Measurements from ENCODE around the gene RBFOX2. TPM values are rescaled to one million over a fixed set of nuclear protein-coding genes. Genes with fewer than 3 reads are reported as not detected.

The RBFOX2 gene
- total RNA-seq, 2 donors from 2014 or later = 104 to 120 TPM

DNA sequence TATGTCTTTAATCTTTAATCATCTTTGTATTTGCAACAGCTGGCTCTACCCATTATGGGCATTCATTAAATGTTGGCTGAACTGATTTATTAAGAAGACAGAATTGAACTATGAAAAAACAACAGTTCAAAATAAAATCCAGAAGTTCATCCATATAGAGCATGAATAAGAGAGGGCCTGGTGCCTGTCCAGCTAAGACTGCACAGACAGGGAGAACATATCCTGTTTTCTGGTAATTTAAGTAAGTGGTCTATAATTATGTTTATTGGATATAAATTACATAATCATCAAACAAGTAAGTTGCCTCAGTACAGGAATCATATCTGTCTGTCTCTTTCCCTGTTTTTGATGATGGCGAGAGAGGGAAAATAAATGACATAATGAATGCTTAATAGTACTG is 137.2 kb downstream of the RBFOX2 start:
- Histone ChIP-seq H3K27me3 (ENCODE audit: control insufficient read depth, insufficient read depth, low read length, poor library complexity, severe bottlenecking) (no peaks in the 10 kb centered on the region), H3K36me3 (ENCODE audit: control insufficient read depth, insufficient read depth, low read length) (no peaks in the 10 kb centered on the region), H3K27ac (ENCODE audit: low read depth, low read length) (no peak overlapping the region), H3K9ac (ENCODE audit: extremely low read depth, low read length, poor library complexity, severe bottlenecking) (no peak overlapping the region), H3K9me3 (ENCODE audit: control insufficient read depth, low read length) (no peaks in the 10 kb centered on the region), H3K4me1 (ENCODE audit: control insufficient read depth, insufficient read depth, low read length) (peaks cover 14% of the 10 kb centered on the region), H3K4me3 (ENCODE audit: low read length) (no peak overlapping the region)
- Mint-ChIP-seq H3K36me3 (ENCODE audit: low read depth) (no peaks in the 10 kb centered on the region), H3K27ac (no peak overlapping the region), H3K4me1 (peaks cover 59% of the 10 kb centered on the region), H3K27me3 (ENCODE audit: insufficient read depth) (no peaks in the 10 kb centered on the region), H3K4me3 (no peak overlapping the region), H3K9me3 (no peaks in the 10 kb centered on the region)
- 88 to 100% methylated on average over 1 of the region's 1 CpG for WGBS, 2 experiments (ENCODE audit: insufficient coverage in 1 of 2, insufficient read length in 1 of 2)
- DNase-seq = no peak
- TF ChIP-seq, protein P1, sequence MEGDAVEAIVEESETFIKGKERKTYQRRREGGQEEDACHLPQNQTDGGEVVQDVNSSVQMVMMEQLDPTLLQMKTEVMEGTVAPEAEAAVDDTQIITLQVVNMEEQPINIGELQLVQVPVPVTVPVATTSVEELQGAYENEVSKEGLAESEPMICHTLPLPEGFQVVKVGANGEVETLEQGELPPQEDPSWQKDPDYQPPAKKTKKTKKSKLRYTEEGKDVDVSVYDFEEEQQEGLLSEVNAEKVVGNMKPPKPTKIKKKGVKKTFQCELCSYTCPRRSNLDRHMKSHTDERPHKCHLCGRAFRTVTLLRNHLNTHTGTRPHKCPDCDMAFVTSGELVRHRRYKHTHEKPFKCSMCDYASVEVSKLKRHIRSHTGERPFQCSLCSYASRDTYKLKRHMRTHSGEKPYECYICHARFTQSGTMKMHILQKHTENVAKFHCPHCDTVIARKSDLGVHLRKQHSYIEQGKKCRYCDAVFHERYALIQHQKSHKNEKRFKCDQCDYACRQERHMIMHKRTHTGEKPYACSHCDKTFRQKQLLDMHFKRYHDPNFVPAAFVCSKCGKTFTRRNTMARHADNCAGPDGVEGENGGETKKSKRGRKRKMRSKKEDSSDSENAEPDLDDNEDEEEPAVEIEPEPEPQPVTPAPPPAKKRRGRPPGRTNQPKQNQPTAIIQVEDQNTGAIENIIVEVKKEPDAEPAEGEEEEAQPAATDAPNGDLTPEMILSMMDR (conservative IDR thresholded peaks at IDR 0.05) = no peak

DNA sequence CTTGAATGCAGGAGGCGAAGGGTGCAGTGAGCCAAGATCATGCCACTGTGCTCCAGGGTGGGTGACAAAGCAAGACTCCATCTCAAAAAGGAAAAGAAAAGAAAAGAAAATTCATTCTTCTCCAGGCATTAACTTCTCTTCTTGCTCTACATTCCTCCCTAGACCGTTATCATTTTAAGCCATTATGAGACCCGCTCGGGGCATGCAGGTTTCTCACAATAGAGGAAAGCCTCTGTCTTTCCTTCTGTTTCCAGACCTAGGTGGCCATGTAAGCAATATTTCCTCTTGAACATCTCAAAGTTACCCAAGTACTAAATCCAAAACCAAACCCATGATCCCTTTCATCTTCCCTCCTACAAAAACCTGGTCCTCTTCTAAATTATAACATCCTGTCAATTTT is 139.6 kb downstream of the RBFOX2 start:
- peak overlapping the region; percentile 14 for H3K27ac Mint-ChIP-seq
- WGBS, 2 experiments (ENCODE audit: insufficient coverage in 1 of 2, insufficient read length in 1 of 2) = 79 to 92% methylated on average over 4 of the region's 4 CpGs

DNA sequence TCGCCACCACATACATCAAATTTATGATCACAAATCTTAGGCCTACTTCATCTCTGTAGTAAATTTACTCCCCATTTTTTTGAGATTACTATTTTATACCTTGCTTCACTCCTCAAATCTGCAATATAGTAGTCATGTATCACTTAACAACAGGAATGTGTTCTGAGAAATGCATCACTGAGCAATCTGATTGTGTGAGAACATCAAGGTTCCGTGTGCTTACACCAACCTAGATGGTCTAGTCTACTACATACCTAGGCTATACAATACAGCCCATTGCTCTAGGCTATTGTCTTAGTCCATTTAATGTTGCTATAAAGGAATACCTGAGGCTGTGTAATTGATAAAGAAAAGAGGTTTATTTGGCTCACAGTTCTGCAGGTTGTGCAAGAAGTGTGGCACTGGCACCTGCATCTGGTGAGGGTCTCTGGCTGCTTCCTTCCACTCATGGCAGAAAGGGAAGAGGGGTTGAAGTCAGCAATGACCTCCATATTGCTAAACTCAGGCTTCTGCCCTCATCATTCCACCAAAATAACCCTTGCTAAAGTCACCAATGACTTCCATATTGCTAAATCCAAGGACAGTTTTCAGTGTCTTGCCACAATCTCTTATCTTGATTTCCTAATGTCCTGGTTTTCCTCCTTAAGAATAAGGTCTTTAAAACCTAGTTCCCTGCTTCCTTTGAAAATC is 140.3 kb downstream of the RBFOX2 start:
- Mint-ChIP-seq H3K27me3 (ENCODE audit: insufficient read depth) (no peaks in the 10 kb centered on the region), H3K36me3 (ENCODE audit: low read depth) (no peaks in the 10 kb centered on the region), H3K27ac (peak overlapping the region; percentile 14), H3K9me3 (no peaks in the 10 kb centered on the region), H3K4me3 (no peak overlapping the region), H3K4me1 (peaks cover 44% of the 10 kb centered on the region)
- Histone ChIP-seq H3K4me1 (ENCODE audit: control insufficient read depth, insufficient read depth, low read length) (peaks cover 14% of the 10 kb centered on the region), H3K27ac (ENCODE audit: low read depth, low read length) (no peak overlapping the region), H3K27me3 (ENCODE audit: control insufficient read depth, insufficient read depth, low read length, poor library complexity, severe bottlenecking) (no peaks in the 10 kb centered on the region), H3K9me3 (ENCODE audit: control insufficient read depth, low read length) (no peaks in the 10 kb centered on the region), H3K9ac (ENCODE audit: extremely low read depth, low read length, poor library complexity, severe bottlenecking) (no peak overlapping the region), H3K4me3 (ENCODE audit: low read length) (no peak overlapping the region), H3K36me3 (ENCODE audit: control insufficient read depth, insufficient read depth, low read length) (no peaks in the 10 kb centered on the region)
- 78 to 83% methylated on average over 1 to 2 of the region's 2 CpGs for WGBS, 2 experiments (ENCODE audit: insufficient coverage in 1 of 2, insufficient read length in 1 of 2)
- TF ChIP-seq, protein P1 (conservative IDR thresholded peaks at IDR 0.05) = no peak
- DNase-seq = no peak

More for the DNA sequence above, 139.6 kb downstream of the RBFOX2 start:
- no peak for DNase-seq
- TF ChIP-seq, protein P1 (conservative IDR thresholded peaks at IDR 0.05) = no peak
- H3K27me3 Mint-ChIP-seq (ENCODE audit: insufficient read depth) = no peaks in the 10 kb centered on the region
- peaks cover 46% of the 10 kb centered on the region for H3K4me1 Mint-ChIP-seq
- no peaks in the 10 kb centered on the region for H3K36me3 Mint-ChIP-seq (ENCODE audit: low read depth)
- Histone ChIP-seq H3K27ac (ENCODE audit: low read depth, low read length) (no peak overlapping the region), H3K36me3 (ENCODE audit: control insufficient read depth, insufficient read depth, low read length) (no peaks in the 10 kb centered on the region), H3K9me3 (ENCODE audit: control insufficient read depth, low read length) (no peaks in the 10 kb centered on the region), H3K27me3 (ENCODE audit: control insufficient read depth, insufficient read depth, low read length, poor library complexity, severe bottlenecking) (no peaks in the 10 kb centered on the region), H3K4me3 (ENCODE audit: low read length) (peak overlapping the region; percentile 25), H3K4me1 (ENCODE audit: control insufficient read depth, insufficient read depth, low read length) (peaks cover 12% of the 10 kb centered on the region), H3K9ac (ENCODE audit: extremely low read depth, low read length, poor library complexity, severe bottlenecking) (no peak overlapping the region)
- no peaks in the 10 kb centered on the region for H3K9me3 Mint-ChIP-seq
- no peak overlapping the region for H3K4me3 Mint-ChIP-seq
